K562 (cell line): ENCODE measurements around the gene TMEM144. TPM values are rescaled to one million over a fixed set of nuclear protein-coding genes. Genes with fewer than 3 reads are reported as not detected.

Experiments
- ARHGAP35 ChIP-seq: fragments of 450-650 bp; IDR thresholded peaks from 2 replicates; pipeline ENCODE4 v1.6.1; 2018; ENCODE audit not compliant: partially characterized antibody
- CHD1 ChIP-seq: fragments of 200-600 bp; sonication (generic); IDR thresholded peaks from one replicate; pipeline ENCODE4 v1.6.1; 2012; ENCODE audit warnings: mild to moderate bottlenecking, moderate library complexity, low read length, inconsistent platforms
- ETS2 ChIP-seq: IDR thresholded peaks from 2 replicates; pipeline ENCODE4 v1.6.1; 2016; ENCODE audit warnings: borderline replicate concordance, missing genetic modification characterization, mild to moderate bottlenecking, moderate library complexity, missing compliant biosample characterization; ENCODE audit not compliant: poor library complexity, severe bottlenecking
- FIP1L1 ChIP-seq: fragments of 200-400 bp; formaldehyde crosslinking; IDR thresholded peaks from 2 replicates; pipeline ENCODE4 v1.6.1; 2018; ENCODE audit warnings: mild to moderate bottlenecking, low read depth, low read length; ENCODE audit not compliant: poor library complexity, severe bottlenecking
- FOXA1 ChIP-seq: fragments of 450-650 bp; IDR thresholded peaks from 2 replicates; pipeline ENCODE4 v1.6.1; 2016; ENCODE audit warnings: mild to moderate bottlenecking, borderline replicate concordance
- HCFC1 ChIP-seq: IDR thresholded peaks from 2 replicates; pipeline ENCODE4 v1.6.1; 2012; ENCODE audit warnings: low read depth, low read length, improper control_type of control experiment
- HDAC6 ChIP-seq: IDR thresholded peaks from 2 replicates; pipeline ENCODE4 v1.6.1; 2012; ENCODE audit warnings: low read depth, mild to moderate bottlenecking, control low read depth, inconsistent platforms, low read length, moderate library complexity
- HOXB6 ChIP-seq: fragments of 250-450 bp; sonication (Bioruptor Pico); IDR thresholded peaks from 2 replicates; pipeline ENCODE4 v1.5.1; 2022; ENCODE audit warnings: mild to moderate bottlenecking, borderline replicate concordance
- KHSRP ChIP-seq: fragments of 450-650 bp; IDR thresholded peaks from 2 replicates; pipeline ENCODE4 v1.6.1; 2017
- MED1 ChIP-seq: sonication (generic); formaldehyde crosslinking; IDR thresholded peaks from 2 replicates; pipeline ENCODE4 v1.8.1; 2023; ENCODE audit warnings: missing genetic modification reagents, borderline replicate concordance
- NFIX ChIP-seq: fragments of 250-450 bp; sonication (Bioruptor Pico); IDR thresholded peaks from 2 replicates; pipeline ENCODE4 v1.4.0; 2020; ENCODE audit warnings: low read depth, mild to moderate bottlenecking, moderate library complexity
- RAD51 ChIP-seq: fragments of 450-650 bp; IDR thresholded peaks from 2 replicates; pipeline ENCODE4 v1.7.1; 2016; ENCODE audit warnings: low read depth, mild to moderate bottlenecking, borderline replicate concordance
- SAFB2 ChIP-seq: fragments of 200-400 bp; formaldehyde crosslinking; IDR thresholded peaks from 2 replicates; pipeline ENCODE4 v1.6.1; 2018; ENCODE audit warnings: borderline replicate concordance, low read length, low read depth, moderate library complexity; ENCODE audit not compliant: severe bottlenecking
- SRSF7 ChIP-seq: fragments of 200-400 bp; formaldehyde crosslinking; optimal IDR thresholded peaks from 2 replicates; pipeline ENCODE3; 2017; ENCODE audit warnings: mild to moderate bottlenecking, low read depth, low read length
- THAP7 ChIP-seq: fragments of 250-450 bp; sonication (Bioruptor Pico); IDR thresholded peaks from 2 replicates; pipeline ENCODE4 v1.5.0; 2021
- TSC22D4 ChIP-seq: fragments of 450-650 bp; IDR thresholded peaks from 2 replicates; pipeline ENCODE4 v1.6.1; 2016; ENCODE audit warnings: missing genetic modification characterization, missing biosample characterization, control low read depth
- ZBTB2 ChIP-seq: fragments of 450-650 bp; IDR thresholded peaks from 2 replicates; pipeline ENCODE4 v1.6.1; 2016; ENCODE audit warnings: antibody characterized with exemption
- ZFP1 ChIP-seq: fragments of 450-650 bp; formaldehyde crosslinking; IDR thresholded peaks from 2 replicates; pipeline ENCODE4 v1.4.0; 2020; ENCODE audit warnings: mild to moderate bottlenecking, mixed read lengths
- ZKSCAN1 ChIP-seq: fragments of 150-350 bp; IDR thresholded peaks from 2 replicates; pipeline ENCODE4 v1.6.1; 2016; ENCODE audit warnings: low read depth, low read length
- ZNF140 ChIP-seq: fragments of 250-450 bp; sonication (Bioruptor Pico); IDR thresholded peaks from 2 replicates; pipeline ENCODE4 v1.8.0; 2021; ENCODE audit warnings: moderate library complexity, mild to moderate bottlenecking, inconsistent platforms
- ZNF146 ChIP-seq: IDR thresholded peaks from one replicate; pipeline ENCODE4 v1.6.1; 2018; ENCODE audit warnings: missing compliant biosample characterization; ENCODE audit not compliant: unreplicated experiment
- ZNF212 ChIP-seq: fragments of 450-650 bp; formaldehyde crosslinking; IDR thresholded peaks from 2 replicates; pipeline ENCODE4 v1.4.0; 2020; ENCODE audit warnings: mild to moderate bottlenecking
- ZNF589 ChIP-seq: fragments of 200-800 bp; sonication (Bioruptor generic); IDR thresholded peaks from 2 replicates; pipeline ENCODE4 v1.6.1; 2016; ENCODE audit warnings: low read depth, missing genetic modification characterization, missing compliant biosample characterization
- ZNF740 ChIP-seq, 3 experiments: fragments of 200-800 bp in 1 of 3; sonication (Bioruptor generic) in 1 of 3; sonication (generic) in 1 of 3; formaldehyde crosslinking in 1 of 3; IDR thresholded peaks; 2 replicates each; pipeline versions ENCODE4 v1.6.1 to v1.8.0; 2016 to 2022; ENCODE audit warnings: mild to moderate bottlenecking in 2 of 3, missing compliant biosample characterization in 2 of 3, missing genetic modification characterization in 2 of 3, missing genetic modification reagents in 1 of 3
- polyA plus RNA-seq, 8 experiments: library from polyadenylated mRNA; depleted of rRNA in 4 of 8; stranded (reverse) in 5 of 8; unstranded in 3 of 8; fragments of >200 nt; fragmentation: Nextera tagmentation in 2 of 8; fragmentation: Illumina TruSeq in 1 of 8; extraction: Ambion mirVana in 2 of 8; extraction: Trizol in 1 of 8; gene quantifications; 2 replicates each; pipeline versions ENCODE4 v1.2.1 to v1.2.3, GENCODE V29; 2011 to 2014; ENCODE audit warnings: inconsistent platforms in 1 of 8, missing spikeins in 1 of 8
- total RNA-seq, 7 experiments: library from RNA; depleted of rRNA in 6 of 7; stranded (reverse); fragments of >200 nt in 6 of 7; fragmentation: Illumina TruSeq in 2 of 7; extraction: Trizol in 2 of 7; gene quantifications; 2 replicates each; pipeline versions ENCODE4 v1.2.1 to v1.2.3, GENCODE V29; 2011 to 2021; ENCODE audit warnings: low replicate concordance in 1 of 7

TMEM144 gene
- total and polyA plus RNA-seq, 9 of the 15 experiments (the other 6 are each of a cell fraction or from before 2014, with no cell fraction given): 4.0 to 12.0 (median 6.1) TPM

- peak; percentile 71; the same call in 1 of the 2 replicates for TF ChIP-seq ZBTB2
- no peak for TF ChIP-seq MED1 (CRISPR knock-in tag)
- no peak for TF ChIP-seq KHSRP
- TF ChIP-seq SAFB2: no peak
- TF ChIP-seq ZFP1 (CRISPR knock-in tag): no peak
- peak; percentile 97 for TF ChIP-seq ZKSCAN1
- TF ChIP-seq TSC22D4 (tag): no peak
- TF ChIP-seq CHD1: peak; percentile 53
- TF ChIP-seq ZNF140 (CRISPR knock-in tag): no peak
- no peak for TF ChIP-seq HOXB6 (CRISPR knock-in tag)
- no peak for TF ChIP-seq NFIX
- no peak for TF ChIP-seq ZNF146 (CRISPR knock-in tag)
- peak; percentile 37; the same call in 1 of the 2 replicates for TF ChIP-seq HCFC1
- TF ChIP-seq RAD51: peak; percentile 39; the same call in 1 of the 2 replicates
- no peak for TF ChIP-seq HDAC6
- TF ChIP-seq FOXA1: no peak
- TF ChIP-seq THAP7 (CRISPR knock-in tag): no peak
- no peak for TF ChIP-seq ETS2
- TF ChIP-seq SRSF7: no peak
- no peak for TF ChIP-seq FIP1L1
- TF ChIP-seq ZNF589 (CRISPR knock-in tag): 0 out of 2 replicates have a peak, but pooled peaks have one; percentile 41
- no peak for TF ChIP-seq ARHGAP35
- no peak for TF ChIP-seq ZNF740 (CRISPR knock-in tag; IDR thresholded peaks at IDR 0.05)
- no peak for TF ChIP-seq ZNF740 (tag; IDR thresholded peaks at IDR 0.05)
- TF ChIP-seq ZNF212 (CRISPR knock-in tag): no peak
These were observed at the start of gene TMEM144 (continued) for GRCh38 chr4:158209825-158210807.
